ENCODE data around the gene LRBA.
"Not testable (repeated sequence)": the region's sequence is repeated elsewhere in the genome, so short reads cannot be mapped to it uniquely, and the experiment has no call there.

Gene LRBA

DNA sequence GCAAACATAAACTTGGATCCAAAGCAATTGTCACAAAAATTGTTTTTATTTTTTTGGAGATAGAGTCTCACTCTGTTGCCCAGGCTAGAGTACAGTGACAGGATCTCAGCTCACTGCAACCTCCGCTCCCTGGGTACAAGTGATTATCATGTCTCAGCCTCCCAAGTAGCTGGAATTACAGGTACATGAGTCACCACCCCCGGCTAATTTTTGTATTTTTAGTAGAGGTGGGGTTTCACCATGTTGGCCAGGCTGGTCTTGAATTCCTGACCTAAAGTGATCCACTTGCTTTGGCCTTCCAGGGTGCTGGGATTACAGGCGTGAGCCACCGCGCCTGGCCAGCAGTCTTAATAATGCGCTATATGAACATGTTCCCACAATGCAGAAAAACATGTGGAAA is 272.2 kb downstream of the LRBA start:
- not testable (repeated sequence) for DNase-seq (ENCODE audit: low read depth)

GRCh38 chr4:150739591-150739990 is 275.5 kb downstream of the LRBA start:
- DNase-seq (ENCODE audit: low read depth): no peak

GRCh38 chr4:150725957-150726523 is 289.0 kb downstream of the LRBA start:
- DNase-seq (ENCODE audit: low read depth): no peak

DNA sequence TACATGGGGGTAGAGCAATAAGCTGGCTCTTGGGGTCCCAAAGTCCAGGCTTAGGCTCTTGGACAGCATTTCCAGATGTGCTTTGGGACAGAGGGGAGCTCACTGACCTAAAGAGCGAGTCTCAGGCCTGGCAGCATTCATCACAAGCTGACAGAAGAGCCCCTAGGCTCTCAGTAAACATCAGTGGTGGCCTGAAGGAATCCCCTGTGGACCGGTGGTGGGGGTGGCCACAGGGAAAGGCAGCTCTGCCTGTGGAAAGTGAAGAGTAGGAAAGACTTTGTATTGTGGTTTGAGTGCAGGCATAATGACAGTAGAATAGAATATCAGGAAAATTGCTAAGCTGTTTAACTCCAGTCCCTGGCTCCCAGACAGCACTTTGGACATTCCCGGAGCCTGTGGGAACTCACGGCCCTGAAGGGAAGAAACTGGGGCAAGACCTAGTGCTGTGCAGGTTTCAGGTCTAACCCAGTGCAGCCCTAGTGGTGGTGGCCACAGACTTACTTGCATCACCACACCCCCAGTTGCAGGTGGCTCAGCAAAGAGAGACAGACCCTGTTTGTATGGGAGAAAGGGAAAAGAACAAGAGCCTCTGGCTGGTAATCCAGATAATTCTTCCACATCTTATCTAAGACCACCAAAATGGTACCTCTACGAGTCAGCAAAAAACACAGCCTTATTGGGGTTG is 291.2 kb downstream of the LRBA start:
- DNase-seq (ENCODE audit: low read depth): no peak

DNA sequence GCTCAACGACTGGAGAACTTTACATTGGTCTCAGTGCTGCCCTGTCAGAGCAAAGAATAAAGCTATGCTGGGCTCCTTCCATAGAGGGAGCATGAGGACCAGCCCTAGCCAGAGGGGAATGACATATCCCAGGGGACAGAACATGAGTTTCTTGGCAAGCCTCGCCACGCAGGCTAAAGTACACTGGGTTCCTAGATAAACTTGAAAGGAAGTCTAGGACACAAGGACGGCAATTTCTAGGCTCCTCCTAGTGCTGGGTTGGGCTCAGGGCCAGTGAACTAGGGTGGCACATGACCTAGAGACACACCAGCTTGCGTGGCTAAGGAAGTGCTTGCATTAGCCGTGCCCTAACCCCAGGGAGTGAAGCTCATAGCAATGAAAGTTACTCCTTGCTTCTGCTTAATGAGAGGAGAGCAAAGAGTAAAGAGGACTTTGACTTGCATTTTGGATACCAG is 292.1 kb downstream of the LRBA start:
- no peak for DNase-seq (ENCODE audit: low read depth)

- DNase-seq (ENCODE audit: low read depth): no peak
Observed at GRCh38 chr4:150720973-150721518, 294.0 kb downstream of the LRBA start.

DNA sequence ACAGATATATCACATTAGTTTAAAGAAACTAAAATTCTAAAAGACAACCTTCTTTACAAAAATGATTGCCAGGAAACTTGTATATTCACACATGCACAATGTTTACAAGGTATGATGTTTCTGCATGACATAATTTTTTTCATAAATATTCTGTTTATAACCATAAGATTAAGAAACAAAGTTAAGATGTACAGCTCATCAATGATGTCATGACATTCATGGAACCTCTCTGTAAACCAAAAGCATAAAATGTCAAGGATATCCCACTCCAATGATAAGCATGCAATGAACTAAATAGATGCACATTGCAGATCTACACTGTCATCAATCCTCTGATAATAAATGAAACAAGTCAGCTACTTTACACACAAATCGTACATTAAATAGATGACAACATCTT is 297.1 kb downstream of the LRBA start:
- no peak for DNase-seq (ENCODE audit: low read depth)

GRCh38 chr4:150714462-150715438 is 300.3 kb downstream of the LRBA start:
- DNase-seq (ENCODE audit: low read depth): no peak

GRCh38 chr4:150713251-150713650 is 301.8 kb downstream of the LRBA start:
- DNase-seq (ENCODE audit: low read depth): no peak

GRCh38 chr4:150710770-150711375 is 304.2 kb downstream of the LRBA start:
- no peak for DNase-seq (ENCODE audit: low read depth)

DNA sequence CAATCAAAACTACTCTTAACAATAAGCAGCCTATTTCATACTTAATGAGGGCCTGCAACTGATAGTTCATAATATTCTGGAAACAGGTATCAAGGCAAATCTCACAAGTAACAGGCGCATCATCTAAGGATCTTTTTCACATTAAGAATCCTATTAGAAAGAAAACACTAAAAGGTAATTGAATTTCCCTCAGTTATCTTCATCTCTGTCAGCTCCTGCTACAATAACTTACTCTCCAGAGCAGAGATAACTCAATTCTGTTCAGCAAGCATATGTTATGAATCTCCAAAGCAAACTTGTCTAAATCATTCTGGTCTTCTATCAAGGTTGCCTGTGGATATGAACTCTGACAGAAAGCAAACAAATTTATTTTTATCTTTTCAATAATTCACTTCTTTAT is 307.1 kb downstream of the LRBA start:
- no peak for DNase-seq (ENCODE audit: low read depth)

GRCh38 chr4:150699599-150699998 is 315.5 kb downstream of the LRBA start:
- DNase-seq (ENCODE audit: low read depth): no peak

DNA sequence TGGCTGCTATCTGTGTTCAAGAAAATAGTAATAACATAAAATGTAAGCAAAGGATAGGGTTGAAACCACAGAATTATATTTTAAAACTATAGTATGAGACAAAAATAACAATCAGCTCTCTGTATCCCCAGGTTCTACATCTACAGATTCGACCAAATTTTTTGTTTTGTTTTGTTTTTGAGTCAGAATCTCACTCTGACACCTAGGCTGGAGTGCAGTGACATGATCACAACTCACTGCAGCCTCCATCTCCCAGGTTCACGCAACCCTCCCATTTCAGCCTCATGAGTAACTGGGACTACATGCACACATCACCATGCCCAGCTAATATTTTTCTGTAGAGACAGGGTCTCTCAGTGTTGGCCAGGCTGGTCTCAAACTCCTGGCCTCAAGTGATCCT is 319.9 kb downstream of the LRBA start:
- no peak for DNase-seq (ENCODE audit: low read depth)

- no peak for DNase-seq (ENCODE audit: low read depth)
Observed at GRCh38 chr4:150694438-150694837, 320.6 kb downstream of the LRBA start.

DNA sequence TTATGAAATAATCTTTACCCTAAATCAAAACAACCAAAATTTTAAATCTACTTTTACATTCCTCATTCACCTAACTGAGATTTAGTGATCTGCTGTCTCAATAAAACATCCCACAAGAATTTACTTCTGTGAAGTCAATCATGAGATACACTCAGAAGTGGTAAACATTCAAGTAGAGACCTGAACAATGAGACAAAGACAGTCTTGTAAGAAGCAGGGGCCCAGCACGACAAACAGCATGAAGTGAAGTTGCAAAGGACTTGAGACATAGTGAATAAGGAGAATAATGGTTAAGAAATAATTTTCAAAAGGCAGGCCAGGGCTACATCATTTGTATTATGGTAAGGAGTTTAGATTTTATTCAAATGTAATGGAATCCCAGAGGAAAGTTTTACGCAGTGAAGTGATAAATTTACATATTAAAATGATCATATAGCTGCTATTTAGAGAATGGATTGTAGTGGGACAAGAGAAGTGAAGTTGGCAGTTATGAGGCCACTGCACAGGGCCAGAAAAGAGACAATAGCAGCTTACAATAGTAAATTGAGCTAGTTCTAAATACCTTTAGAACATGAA is 331.2 kb downstream of the LRBA start:
- no peak for DNase-seq (ENCODE audit: low read depth)

GRCh38 chr4:150682126-150682525 is 333.0 kb downstream of the LRBA start:
- DNase-seq (ENCODE audit: low read depth): no peak

DNA sequence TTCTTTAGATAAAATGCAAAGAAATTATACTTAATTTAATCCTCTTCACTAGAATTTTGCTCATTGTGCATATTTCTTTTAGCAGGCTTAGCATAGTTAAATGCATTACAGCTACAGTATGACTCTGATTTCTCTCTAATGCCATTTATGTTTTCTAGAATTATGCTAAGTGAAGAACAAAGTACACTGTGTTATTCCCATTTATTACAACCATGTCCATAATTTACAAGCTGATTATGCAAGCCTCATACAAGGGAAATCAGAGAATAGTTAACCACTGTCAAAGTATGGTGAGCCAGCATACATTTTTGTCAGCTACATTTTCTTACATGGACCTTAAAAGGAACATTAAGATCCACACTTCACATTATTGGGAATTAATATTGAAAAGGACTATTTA is 334.0 kb downstream of the LRBA start:
- no peak for DNase-seq (ENCODE audit: low read depth)

DNA sequence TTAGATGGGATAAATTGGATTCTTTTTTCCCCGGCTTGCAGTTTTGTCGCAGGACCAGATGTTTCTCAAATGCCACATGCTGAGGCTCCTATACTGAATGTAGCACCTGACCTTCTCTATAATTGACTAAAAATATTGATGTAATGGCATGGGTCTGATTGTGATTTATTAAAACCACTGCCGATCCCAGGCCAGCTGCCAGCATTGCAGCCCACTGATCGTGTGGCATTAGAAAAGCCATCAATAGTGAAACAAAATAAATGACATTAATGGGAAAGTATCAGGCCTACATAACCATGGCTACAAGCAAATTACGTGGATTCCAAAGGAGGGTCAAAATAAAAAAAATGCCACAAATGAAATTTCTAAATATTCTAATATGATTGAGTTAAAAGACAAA is 334.4 kb downstream of the LRBA start:
- no peak for DNase-seq (ENCODE audit: low read depth)

GRCh38 chr4:150679765-150680343 is 335.2 kb downstream of the LRBA start:
- no peak for DNase-seq (ENCODE audit: low read depth)

- no peak for DNase-seq (ENCODE audit: low read depth)
Observed at GRCh38 chr4:150679018-150679764, 335.9 kb downstream of the LRBA start.

- DNase-seq (ENCODE audit: low read depth): no peak
Observed at GRCh38 chr4:150673793-150674192, 341.3 kb downstream of the LRBA start.

Data from activated T-helper 1 cell treated with Interleukin-2 at 50 U/mL for 16 hours (primary cell).